Stimulated activated CD8-positive, alpha-beta memory T cell treated with anti-CD3 and anti-CD28 coated beads, Interleukin-4, amount 100 ng/mL, for 48 hours (primary cell): ENCODE data around the gene TMEFF2.
A peak's percentile ranks its signal among the peaks of the same experiment; 100 is the strongest.

Experiments used
- DNase-seq: peaks from one replicate; pipeline ENCODE4 v3.0.0-alpha.2; 2020

Gene TMEFF2, protein sequence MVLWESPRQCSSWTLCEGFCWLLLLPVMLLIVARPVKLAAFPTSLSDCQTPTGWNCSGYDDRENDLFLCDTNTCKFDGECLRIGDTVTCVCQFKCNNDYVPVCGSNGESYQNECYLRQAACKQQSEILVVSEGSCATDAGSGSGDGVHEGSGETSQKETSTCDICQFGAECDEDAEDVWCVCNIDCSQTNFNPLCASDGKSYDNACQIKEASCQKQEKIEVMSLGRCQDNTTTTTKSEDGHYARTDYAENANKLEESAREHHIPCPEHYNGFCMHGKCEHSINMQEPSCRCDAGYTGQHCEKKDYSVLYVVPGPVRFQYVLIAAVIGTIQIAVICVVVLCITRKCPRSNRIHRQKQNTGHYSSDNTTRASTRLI

DNA sequence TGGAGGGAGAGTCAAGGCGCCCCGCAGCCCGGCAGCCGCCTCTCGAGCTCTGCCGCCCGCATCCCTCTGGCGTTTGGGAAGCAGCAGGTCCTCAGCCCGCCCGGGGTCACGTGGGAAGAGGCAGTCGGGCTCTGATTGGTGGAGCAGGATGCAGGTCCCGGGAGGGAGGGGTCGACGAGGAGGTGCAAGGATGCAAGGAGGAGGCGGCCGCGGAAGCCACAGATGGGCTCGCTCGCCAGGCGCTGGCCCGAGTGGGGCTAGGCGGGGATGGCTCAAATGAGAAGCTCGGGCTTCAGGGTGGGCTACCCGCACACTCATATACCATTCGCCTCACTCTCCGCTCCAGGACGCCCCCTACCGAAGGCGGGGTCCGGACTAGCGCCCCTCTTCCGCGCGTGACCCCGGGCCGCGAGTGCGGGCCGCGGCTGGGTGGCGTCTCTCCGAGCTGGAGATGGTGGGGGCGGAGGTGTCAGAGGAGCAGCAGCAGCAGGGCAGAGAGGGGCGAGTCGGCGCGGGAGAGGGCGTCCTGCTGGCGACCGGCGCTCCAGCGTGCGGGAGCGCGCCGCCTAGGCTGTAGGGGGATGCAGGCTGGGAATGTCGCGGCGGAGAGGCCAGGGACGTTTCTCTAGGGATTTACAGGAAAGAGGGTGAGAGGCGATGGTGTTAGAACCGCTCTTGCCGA is at the start of gene TMEFF2:
TMEFF2 (minus strand) TSS at position 68 of the 682 bp plus-strand sequence. CDS start 409 bp downstream, outside the sequence.
- peak; percentile 77 for DNase-seq

DNA sequence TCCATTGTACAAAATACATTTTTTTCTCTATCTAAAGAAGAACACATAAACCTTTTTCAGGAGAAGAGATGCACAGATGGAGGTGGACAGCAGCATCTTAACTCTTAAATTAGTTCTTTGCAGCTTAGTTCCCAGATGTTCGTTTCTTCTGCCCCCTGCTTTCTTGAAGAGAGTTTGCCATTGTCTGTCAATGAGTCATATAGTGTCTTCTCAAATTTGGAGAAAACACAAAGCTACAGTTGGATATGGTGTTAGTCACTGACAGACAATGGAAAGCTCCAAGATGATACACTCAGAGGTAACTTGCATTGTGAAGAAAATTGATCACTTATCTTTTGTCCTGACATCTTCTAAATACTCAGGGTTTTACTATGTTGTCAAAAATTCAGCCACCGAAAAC is 48.8 kb upstream of the TMEFF2 start:
- no peak for DNase-seq

DNA sequence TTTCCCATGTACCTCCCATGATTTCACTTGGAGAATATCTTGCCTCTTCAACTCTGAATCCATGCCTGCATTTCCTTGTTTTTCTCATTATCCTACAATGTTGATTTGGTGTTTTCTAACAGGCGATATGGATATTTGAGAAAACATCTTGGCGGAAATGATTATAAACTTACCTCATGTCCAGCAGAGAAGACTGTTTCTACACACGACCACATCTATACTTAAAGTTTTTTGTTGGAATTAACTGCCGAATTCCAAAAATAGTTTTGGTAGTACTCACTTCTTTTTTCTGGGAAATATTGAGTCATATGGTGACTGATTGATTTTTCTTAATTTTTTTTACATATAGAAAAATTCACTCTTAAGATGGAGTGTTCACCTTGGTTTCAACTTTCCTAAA is 41.4 kb upstream of the TMEFF2 start:
- no peak for DNase-seq

DNA sequence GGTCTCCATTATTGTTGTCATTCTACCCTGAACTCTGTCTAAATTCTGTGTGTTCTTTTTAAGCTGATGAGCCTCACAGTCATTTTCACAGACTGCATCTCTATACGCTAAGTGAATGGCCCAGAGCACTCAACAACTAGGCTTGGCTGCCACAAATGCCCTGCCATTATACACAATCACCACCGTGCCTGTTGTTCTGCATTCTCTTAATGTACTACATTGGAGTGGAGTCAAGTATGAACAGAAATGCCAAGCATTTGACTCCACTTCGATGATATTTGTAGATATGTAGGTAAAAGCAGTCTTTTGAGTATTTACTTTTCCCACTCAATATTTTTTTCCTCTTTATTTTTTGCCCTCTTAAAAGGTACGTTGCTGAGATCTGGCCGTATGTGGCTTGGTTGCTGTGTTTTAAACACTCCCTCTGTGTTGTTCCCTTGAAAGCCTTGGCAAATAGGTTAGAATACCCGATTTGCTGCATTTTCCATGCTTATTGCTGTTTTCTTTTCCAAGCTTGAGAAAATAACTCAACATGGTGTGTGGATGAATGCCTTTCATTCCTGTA is 36.2 kb upstream of the TMEFF2 start:
- DNase-seq = no peak

DNA sequence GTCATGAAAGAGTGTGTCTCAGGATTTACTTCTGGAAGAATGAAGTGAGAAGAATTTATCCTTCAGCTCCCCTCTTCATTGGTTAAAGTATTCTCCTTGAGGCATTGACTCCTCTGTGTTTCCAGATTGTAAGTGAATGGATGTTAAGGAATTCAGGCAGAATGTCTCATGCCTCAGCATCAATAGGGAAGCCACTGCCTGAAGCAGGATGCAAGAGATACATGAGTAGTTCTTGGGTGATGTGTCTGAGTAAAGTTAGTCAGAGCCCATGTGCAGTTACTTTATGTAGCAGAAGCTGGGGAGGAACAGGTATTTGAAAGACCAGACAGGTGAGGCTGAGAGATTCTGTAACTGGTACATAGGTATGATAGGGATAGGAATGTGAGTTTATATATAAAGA is 34.0 kb upstream of the TMEFF2 start:
- DNase-seq = no peak

DNA sequence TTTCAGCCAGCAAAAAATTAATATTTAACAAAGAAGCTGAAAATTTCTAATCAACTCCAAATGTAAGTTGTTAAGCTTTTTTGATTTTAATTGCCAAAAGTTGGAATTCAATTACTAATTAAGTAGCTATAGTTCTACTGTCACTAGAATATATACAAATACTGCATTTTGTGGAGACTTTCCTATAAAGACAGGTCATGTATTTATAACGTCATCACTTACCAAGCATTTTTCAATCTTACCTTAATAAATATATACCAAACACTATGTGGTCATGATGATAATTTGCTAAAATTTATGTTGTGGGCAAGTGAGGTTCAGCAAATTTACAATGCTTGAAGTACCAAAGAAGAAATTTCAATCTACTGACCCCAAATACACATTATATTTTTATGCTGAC is 24.2 kb upstream of the TMEFF2 start:
- no peak for DNase-seq

DNA sequence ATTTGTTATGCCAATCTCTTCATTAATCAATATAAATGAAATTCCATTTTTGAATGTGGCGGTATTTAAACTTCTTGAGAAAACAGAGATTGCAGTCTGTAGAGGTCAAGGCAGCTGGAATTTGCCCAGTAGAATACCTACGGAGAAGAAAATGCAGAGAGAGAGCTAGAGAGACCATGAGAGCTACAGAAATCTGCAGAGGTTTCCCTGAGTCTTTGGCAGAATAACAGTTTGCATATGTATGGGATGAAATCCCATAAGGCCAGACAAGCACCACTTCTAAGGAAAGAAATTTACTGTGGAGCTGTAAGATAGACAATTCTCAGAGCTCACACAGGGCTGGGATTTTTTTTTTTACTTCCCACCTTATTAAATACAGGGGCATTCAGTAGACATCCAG is 23.6 kb upstream of the TMEFF2 start:
- no peak for DNase-seq

DNA sequence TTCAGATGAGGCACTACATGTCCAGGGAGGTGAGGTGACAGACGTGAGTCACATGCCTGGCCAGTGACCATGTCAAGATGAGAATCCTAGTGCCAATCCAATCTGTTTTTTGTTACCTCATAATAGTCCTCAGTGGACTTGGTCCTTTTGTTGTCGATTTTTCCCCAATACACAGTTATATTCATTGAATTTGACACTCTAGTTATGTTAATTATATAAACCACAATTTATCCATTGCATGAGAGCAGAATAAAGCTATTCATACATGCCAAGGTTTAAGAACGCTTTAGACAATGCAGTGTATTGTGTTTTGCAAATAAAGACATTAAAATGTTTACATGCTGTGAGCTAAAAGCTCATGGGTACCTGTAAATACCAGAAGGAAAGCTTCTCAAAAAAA is 21.6 kb upstream of the TMEFF2 start:
- no peak for DNase-seq

DNA sequence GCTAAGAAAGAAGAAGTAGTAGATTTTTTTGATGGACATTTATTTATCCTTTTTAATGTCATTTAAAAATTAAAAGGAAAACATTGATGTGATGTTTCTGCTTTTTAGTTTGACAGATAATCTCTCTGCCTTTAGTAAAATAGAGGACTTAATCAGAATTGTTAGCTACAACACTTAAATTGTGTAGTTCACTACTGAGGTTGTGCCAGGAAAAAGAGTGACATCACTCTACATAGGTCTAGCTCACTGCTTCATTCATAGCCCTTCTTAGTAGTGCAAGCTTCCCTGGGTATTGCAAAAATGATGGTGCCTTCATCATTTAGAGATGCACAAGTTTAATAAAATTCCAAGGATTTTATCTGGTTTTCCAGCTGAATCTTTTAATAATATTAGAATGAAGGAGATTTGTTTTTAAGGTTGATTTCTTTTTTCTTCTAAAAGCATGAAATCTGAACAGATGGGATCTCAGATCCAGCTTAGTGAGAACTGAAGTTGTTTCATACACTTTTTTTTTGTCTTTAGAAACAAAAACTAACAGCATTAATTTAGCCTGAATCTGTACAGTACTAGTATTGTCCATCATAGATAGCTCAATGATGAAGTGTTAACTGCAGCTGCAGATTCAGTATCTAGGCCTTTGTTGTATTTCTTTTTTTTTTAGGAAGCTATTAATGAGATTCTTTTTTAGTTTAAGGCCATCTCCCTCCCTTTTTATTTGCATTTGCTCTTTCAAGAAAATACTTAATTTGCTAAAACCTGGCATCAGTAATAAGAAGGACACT is 20.6 kb upstream of the TMEFF2 start:
- no peak for DNase-seq

DNA sequence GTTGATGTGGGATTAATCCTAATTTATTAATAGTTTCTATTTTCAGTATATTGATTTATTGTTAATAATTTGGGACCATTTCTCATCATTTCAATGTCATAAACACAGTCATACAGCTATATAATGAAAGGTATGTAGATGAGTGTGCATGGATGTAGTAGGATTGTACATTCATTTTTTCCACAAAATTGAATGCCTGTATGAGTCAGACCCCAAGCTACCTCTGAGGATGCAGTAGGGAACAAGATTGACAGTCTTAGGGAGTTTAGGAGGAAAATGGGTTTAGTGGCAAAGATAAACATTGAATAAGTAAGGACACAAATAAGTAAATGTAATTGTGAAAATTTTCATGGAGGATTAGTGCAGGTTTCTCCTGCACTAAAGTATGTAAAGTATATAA is 14.1 kb upstream of the TMEFF2 start:
- no peak for DNase-seq

DNA sequence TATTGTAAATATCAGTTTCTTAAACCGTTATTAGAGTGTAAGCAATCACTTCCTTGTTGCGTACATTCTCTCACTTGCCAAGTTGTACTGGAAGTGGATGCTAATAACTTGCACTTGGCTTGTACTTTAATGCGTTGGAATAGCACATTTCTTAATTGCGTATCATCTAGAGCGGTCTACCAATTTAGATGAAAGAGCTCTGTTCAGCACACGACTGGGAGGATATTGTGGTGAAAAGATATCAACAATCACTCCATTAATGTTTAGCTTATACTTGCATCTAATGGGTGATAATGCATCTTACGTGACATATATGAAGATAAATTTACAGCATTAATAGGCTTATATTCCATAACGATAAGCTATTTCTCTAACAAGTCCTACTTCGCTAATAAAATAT is 11.7 kb upstream of the TMEFF2 start:
- no peak for DNase-seq

DNA sequence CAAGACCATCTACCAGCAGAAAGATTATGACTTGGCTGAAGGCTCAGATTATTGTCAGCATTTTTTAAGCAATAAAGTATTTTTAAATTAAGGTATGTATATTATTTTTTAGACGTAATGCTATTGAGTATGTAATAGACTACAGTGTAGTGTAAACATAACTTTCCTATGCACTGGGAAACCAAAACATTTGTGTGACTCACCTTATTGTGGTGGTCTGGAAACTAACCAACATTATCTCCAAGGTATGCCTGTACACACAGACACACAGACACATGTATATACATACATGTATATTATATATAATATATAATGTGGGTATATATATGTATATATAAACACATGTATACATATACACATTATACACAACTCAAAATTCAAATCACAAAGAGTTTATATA is 9.1 kb upstream of the TMEFF2 start:
- no peak for DNase-seq

DNA sequence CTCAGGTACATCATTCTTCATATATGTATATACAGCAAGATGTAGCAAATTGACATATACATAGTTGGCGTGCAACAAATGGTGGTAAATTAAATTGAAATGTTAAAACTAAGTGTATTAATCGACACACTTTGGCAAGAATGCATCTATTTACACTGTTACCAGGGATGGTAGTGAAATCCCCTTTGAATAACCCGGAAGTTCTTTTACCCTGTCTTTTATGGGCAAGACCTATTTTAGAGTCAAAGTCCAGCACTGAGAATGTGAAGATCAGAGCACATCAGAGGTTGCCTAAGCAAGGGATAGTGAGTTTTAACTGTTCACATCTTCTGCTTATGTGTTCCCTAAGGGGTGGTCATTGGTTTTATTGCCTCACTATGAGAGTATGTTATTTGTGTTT is 7.6 kb upstream of the TMEFF2 start:
- DNase-seq = no peak

DNA sequence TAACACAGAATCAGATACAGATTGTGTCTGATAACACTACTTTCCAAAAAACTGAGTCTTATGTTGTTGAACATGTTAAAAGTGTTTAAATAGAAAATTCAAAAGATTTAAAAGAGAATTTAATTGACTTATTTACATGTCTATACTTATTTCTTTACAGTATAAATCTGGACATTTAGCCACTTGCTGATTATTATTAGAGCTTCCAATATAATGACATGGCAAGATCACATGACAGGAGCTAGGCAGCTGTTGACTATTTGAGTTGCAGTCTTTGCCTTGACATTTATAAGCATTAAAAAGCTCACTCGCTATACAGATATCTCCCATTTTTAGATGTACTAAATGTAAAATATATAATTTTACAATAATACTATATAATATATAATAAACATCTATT is 6.4 kb upstream of the TMEFF2 start:
- no peak for DNase-seq

DNA sequence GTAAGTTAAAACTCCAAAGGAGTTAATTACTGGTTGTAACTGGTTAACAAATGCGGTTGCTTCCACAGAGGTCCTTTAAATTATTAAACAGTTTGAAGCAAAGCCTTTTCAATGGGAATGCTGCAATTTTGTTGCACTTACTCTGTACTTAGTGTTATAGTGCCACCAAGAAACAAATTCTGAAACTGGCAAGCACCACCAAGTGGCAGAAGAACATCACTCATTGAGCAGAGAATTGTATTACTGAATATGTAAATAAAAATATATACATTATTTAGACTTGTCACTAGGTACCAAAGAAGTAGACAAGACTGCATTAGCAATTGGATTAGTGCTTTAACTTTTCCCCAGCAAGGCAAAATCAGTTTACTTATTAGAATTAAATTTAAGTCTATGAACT is 2.6 kb upstream of the TMEFF2 start:
- no peak for DNase-seq

DNA sequence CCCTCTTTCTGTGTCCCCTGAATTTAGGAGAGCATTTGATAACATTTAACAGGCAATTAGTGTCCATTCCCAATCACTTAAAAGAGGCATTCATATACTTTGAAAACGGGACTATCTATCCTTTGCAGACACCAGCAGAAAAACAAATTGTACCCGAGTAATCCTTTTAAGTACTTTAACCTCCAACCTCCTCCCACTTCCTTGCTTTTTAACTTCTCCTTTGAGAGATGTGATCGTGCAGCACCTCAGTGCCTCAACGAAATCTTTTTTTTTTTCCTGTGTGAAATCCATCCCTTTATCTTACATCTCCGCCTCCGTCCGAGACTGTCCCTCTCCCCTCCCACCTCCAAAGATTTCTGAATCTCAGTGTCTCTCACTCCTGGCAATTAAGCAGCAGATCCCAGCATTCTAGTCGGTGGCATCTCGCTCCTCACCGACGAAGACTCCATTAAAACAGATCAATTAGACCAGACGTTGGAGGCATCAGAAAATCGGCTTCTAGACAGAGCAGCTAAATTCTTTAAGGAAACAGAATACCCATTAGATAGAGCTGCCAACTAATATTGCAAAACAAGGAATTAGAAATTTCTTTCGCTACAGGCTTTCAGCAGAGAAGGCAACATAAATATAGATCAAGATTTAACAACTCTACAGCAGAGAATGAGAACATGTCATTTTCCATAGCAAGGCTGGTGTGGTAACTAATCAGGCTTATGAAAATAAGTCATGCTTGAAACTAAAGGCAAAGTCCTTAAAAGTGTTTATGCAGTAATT is 1.9 kb upstream of the TMEFF2 start:
- DNase-seq = no peak

DNA sequence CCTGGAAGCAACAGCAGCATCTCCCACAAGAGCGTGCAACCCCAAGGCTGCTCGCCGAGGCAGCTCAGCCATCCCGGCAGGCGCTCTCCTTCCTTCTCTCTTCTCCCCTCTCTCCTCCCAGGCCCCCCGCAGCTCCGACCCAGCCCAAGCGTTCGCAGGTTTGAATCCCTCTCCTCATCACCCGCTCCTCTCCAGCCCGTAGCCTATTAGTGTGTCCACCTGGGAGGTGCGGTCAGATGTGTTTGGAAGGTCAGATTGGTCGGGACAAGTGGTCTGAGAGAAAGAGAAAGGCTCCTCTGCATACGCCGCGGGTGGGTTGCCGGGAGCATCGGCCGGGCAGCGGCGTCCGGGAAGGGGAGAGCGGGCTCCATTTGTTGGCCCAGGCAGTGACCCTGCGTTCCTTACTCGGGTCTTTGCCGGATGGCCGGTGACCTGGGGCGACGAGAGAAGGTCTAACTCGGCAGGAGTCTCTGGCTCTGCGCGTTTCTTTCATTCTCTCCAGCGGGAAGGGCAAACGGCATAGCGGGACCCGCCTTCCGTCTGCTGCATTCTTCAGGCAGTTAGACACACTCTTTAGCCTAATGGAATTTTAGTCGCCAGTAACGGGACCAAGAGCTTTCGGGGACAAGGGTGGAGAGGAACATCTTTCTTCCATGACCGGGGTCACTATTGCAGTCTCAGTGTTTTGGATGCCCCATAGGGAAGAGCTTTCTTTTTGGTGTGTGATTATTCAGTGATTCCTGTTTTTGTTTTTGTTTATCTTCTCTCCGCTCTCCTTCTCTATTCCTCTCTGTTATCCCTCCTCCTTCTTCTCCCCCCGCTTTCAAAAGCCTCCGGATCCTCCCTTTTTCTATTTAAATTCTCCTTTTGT is 1.1 kb upstream of the TMEFF2 start:
- peak; percentile 25 for DNase-seq

DNA sequence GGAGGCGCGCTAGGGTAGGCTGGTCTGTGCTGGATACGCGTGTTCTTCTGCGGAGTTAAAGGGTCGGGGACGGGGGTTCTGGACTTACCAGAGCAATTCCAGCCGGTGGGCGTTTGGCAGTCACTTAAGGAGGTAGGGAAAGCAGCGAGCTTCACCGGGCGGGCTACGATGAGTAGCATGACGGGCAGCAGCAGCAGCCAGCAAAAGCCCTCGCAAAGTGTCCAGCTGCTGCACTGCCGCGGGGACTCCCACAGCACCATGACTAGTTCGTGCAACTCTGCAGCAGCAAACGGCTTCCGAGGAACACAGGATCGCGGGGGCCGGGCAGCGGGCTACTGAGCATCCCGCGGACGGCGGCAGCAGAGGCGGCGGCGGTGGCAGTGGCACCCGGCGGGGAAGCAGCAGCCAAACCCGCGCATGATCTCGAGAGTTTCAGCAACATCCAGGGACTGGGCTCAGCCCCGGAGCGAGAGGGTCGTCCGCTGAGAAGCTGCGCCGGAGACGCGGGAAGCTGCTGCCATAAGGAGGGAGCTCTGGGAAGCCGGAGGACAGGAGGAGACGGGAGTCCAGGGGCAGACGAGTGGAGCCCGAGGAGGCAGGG is 368 bp downstream of the TMEFF2 start:
- peak; percentile 45 for DNase-seq

DNA sequence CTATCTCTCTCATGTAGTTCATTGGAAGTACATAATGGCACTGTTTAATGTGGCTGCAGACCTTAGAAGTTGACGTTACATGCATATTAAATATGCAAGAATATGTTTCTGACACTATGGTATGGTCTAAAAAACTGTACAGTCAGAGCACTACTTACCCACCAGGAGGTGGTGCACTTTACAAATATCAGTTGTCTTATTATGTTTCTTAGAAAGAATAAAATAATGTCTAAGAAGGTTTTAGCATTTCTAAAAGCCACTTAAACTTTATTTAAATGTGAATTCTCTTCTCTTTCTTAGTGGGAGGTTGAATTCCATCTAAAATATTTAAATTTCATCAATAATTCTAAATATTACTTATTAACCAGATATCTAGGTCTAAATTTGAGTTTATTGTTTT is 4.3 kb downstream of the TMEFF2 start:
- no peak for DNase-seq

DNA sequence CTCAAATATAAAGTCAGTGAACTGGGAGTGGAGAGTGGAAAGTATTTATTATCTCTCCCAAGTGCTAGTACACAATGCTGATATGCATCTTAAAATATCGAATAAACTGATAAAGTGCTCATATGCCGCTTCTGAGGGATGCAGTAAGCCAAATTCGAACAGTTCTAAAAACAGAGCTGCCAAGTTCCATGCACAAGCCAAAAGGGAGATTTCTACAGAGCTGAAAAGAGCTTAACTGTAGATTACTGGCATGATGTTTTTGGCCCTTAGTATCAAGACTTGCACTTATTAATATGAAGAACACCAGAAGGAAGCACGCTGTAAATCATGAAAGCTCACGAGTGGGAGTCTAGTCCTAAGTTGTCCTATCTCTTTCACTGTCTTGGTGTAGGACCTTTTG is 7.9 kb downstream of the TMEFF2 start:
- no peak for DNase-seq

DNA sequence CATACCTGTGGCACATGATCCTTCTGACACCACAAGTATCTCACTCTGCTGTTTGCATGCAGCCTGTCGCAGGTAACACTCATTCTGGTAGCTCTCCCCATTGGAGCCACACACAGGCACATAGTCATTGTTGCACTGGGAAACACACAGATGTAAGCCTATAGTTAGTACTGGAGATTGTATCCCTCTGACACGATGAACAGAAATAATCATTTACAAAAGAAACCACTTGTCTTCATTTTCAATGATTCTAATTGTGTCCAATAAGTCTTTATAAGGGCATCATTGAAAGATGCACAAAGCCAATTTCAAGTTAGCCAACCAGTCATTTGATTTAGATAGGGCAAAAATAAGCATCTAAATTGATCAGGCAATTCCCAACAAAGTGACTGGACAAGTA is 10.4 kb downstream of the TMEFF2 start:
- DNase-seq = no peak
